Measurements from ENCODE around the gene MBD5. TPM values are rescaled to one million over a fixed set of nuclear protein-coding genes. Genes with fewer than 3 reads are reported as not detected.

Gene MBD5
- total RNA-seq, 1 donor from 2014 or later: 44.9 TPM

DNA sequence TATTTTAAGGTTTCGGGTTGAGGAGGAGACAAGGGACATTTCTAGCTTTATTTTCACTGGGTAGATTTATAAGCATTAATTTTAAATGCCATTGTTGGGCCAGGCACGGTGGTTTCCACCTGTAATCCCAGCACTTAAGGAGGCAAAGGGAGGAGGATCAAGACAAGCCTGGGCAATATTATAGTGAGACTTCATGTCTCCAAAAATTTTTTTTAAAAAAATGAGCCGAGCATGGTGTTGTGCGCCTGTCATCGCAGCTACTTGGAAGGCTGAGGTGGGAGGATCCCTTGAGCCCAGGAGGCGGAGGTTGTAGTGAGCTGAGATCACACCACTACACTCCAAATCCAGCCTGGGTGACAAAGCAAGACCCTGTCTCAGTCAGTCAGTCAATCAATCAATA lies 45.0 kb downstream of the MBD5 start:
- Mint-ChIP-seq H3K9me3 (ENCODE audit: unreplicated experiment) (no peaks in the 10 kb centered on the region), H3K36me3 (ENCODE audit: unreplicated experiment) (peaks cover 7% of the 10 kb centered on the region), H3K4me1 (ENCODE audit: unreplicated experiment) (peaks cover 2% of the 10 kb centered on the region), H3K27ac (ENCODE audit: unreplicated experiment) (no peak overlapping the region), H3K4me3 (ENCODE audit: unreplicated experiment) (no peak overlapping the region), H3K27me3 (ENCODE audit: unreplicated experiment) (no peaks in the 10 kb centered on the region)
- TF ChIP-seq, protein P1, sequence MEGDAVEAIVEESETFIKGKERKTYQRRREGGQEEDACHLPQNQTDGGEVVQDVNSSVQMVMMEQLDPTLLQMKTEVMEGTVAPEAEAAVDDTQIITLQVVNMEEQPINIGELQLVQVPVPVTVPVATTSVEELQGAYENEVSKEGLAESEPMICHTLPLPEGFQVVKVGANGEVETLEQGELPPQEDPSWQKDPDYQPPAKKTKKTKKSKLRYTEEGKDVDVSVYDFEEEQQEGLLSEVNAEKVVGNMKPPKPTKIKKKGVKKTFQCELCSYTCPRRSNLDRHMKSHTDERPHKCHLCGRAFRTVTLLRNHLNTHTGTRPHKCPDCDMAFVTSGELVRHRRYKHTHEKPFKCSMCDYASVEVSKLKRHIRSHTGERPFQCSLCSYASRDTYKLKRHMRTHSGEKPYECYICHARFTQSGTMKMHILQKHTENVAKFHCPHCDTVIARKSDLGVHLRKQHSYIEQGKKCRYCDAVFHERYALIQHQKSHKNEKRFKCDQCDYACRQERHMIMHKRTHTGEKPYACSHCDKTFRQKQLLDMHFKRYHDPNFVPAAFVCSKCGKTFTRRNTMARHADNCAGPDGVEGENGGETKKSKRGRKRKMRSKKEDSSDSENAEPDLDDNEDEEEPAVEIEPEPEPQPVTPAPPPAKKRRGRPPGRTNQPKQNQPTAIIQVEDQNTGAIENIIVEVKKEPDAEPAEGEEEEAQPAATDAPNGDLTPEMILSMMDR (IDR thresholded peaks at IDR 0.05): no peak
- DNase-seq (ENCODE audit: extremely low spot score, unreplicated experiment): no peak

DNA sequence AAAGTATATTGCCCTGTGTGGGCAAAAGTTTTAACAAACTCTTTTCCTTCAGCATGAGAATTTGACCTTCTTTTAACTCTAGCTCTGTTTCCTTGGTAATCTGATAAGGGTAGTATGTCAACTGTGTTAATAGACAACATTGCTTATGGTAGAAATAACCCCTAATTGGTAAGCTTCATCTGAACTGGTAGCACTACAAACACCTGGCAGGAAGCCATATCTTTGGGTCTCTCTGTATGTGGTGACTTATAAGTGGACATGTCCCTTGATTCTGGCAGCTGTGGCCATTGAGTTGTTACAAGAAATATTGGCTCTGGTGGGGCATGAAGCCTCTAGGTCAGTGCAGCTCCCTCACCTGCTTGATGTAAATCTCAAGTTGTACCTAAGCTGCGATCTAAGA lies 46.9 kb downstream of the MBD5 start:
- no peak for DNase-seq (ENCODE audit: extremely low spot score, unreplicated experiment)
- H3K27ac Mint-ChIP-seq (ENCODE audit: unreplicated experiment): no peak overlapping the region
- H3K27me3 Mint-ChIP-seq (ENCODE audit: unreplicated experiment): no peaks in the 10 kb centered on the region
- TF ChIP-seq, protein P1 (IDR thresholded peaks at IDR 0.05): no peak
- H3K9me3 Mint-ChIP-seq (ENCODE audit: unreplicated experiment): no peaks in the 10 kb centered on the region
- H3K4me3 Mint-ChIP-seq (ENCODE audit: unreplicated experiment): no peak overlapping the region
- peaks cover 2% of the 10 kb centered on the region for H3K4me1 Mint-ChIP-seq (ENCODE audit: unreplicated experiment)
- H3K36me3 Mint-ChIP-seq (ENCODE audit: unreplicated experiment): peaks cover 7% of the 10 kb centered on the region

DNA sequence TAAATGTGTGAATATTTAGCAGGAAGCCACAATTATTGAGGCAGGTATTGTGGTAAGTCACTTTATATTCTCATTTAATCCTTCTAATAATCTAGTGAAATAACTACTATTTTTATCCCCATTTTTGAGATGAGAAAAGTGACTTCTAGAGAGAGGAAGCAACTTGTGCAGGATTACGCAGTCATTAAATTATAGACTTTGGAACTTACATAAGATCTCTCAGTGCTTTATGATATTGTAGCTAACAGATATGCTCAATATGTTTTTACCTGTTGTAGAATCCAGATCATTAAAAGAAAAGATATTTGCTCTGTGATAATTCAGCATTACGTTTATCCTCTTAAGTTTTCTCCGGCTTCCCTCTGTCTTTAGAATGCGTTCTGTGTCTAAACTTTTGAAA lies 50.5 kb downstream of the MBD5 start:
- DNase-seq (ENCODE audit: extremely low spot score, unreplicated experiment): no peak
- no peak overlapping the region for H3K4me3 Mint-ChIP-seq (ENCODE audit: unreplicated experiment)
- H3K36me3 Mint-ChIP-seq (ENCODE audit: unreplicated experiment): no peaks in the 10 kb centered on the region
- no peak overlapping the region for H3K27ac Mint-ChIP-seq (ENCODE audit: unreplicated experiment)
- H3K9me3 Mint-ChIP-seq (ENCODE audit: unreplicated experiment): no peaks in the 10 kb centered on the region
- TF ChIP-seq, protein P1 (IDR thresholded peaks at IDR 0.05): no peak
- H3K4me1 Mint-ChIP-seq (ENCODE audit: unreplicated experiment): peaks cover 2% of the 10 kb centered on the region
- H3K27me3 Mint-ChIP-seq (ENCODE audit: unreplicated experiment): no peaks in the 10 kb centered on the region

DNA sequence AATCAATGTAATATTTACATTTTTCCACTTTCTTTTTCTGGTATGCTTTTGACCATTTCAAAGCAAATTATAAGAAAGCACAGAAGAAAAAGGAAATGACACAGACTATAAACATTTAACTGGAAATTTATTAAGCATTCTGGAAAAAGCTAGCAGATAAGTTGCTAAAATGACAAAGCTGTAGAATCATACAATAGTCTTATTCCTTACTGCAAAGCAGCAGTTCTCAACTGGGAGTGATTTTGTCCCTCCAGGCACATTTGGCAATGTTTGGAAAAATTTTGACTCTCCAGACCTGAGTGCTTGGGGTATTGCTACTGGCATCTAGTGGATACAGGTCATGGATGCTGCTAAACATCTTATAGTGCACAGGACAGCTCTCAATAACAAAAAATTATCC lies 75.1 kb downstream of the MBD5 start:
- Mint-ChIP-seq H3K36me3 (ENCODE audit: unreplicated experiment) (peaks cover 2% of the 10 kb centered on the region), H3K27ac (ENCODE audit: unreplicated experiment) (no peak overlapping the region)

DNA sequence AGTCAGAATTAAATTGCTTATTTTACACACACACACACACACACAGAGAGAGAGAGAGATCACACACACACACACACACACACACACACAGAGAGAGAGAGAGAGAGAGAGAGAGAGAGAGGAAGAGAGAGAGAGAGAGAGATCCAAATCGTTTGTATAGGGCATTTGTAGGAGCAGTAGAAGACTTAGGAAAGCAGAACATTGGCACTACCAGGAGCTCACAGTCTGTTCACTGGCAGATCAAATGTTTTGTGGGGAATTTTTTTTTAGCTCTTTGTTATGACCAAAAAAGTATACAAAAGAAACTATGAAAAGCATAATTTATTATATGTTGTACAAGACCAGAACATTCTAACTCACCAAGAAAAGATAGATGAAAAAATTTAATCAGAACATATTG lies 81.8 kb downstream of the MBD5 start:
- Mint-ChIP-seq H3K36me3 (ENCODE audit: unreplicated experiment) (peaks cover 2% of the 10 kb centered on the region), H3K27me3 (ENCODE audit: unreplicated experiment) (no peaks in the 10 kb centered on the region), H3K27ac (ENCODE audit: unreplicated experiment) (no peak overlapping the region), H3K4me3 (ENCODE audit: unreplicated experiment) (no peak overlapping the region), H3K4me1 (ENCODE audit: unreplicated experiment) (peaks cover 12% of the 10 kb centered on the region), H3K9me3 (ENCODE audit: unreplicated experiment) (no peaks in the 10 kb centered on the region)
- TF ChIP-seq, protein P1 (IDR thresholded peaks at IDR 0.05): no peak
- DNase-seq (ENCODE audit: extremely low spot score, unreplicated experiment): no peak

More for the DNA sequence above, 75.1 kb downstream of the MBD5 start:
- no peaks in the 10 kb centered on the region for H3K27me3 Mint-ChIP-seq (ENCODE audit: unreplicated experiment)
- peaks cover 11% of the 10 kb centered on the region for H3K9me3 Mint-ChIP-seq (ENCODE audit: unreplicated experiment)
- no peak for DNase-seq (ENCODE audit: extremely low spot score, unreplicated experiment)
- TF ChIP-seq, protein P1 (IDR thresholded peaks at IDR 0.05): peak; percentile 12
- no peak overlapping the region for H3K4me3 Mint-ChIP-seq (ENCODE audit: unreplicated experiment)
- H3K4me1 Mint-ChIP-seq (ENCODE audit: unreplicated experiment): peaks cover 9% of the 10 kb centered on the region

Measured in osteocyte (in vitro differentiated cells).